WTC11 (cell line): Measurements from ENCODE around the gene PRKCB. TPM values are rescaled to one million over a fixed set of nuclear protein-coding genes. Genes with fewer than 3 reads are reported as not detected.

Experiments
- ATAC-seq: fragments of 200-7000 bp; cut with Tn5 transposase; 2 replicates; pipeline ENCODE4 v1.10.0; 2021; ENCODE audit warnings: mild to moderate bottlenecking, moderate library complexity
- CTCF ChIA-PET: fragments of 300-600 bp; sonication (Branson Sonifier 250); formaldehyde crosslinking; loops from one replicate; lab custom pipeline; 2021; ENCODE audit warnings: antibody characterized with exemption; lab: Charles Lee
- POLR2A ChIA-PET: fragments of 350-600 bp; sonication (Branson Sonifier 250); formaldehyde crosslinking; loops from one replicate; lab custom pipeline; 2021; ENCODE audit warnings: antibody characterized with exemption; lab: Charles Lee
- DNase-seq: peaks from one replicate; pipeline ENCODE4 v3.0.0; 2021; ENCODE audit warnings: low spot score
- H3K27ac Mint-ChIP-seq: 2 replicates; pipeline ENCODE4 v1.8.0; 2021; ENCODE audit warnings: mixed read lengths
- H3K27me3 Mint-ChIP-seq: 2 replicates; pipeline ENCODE4 v1.8.0; 2021; ENCODE audit warnings: low read depth, mild to moderate bottlenecking, moderate library complexity, mixed read lengths
- H3K36me3 Mint-ChIP-seq: 2 replicates; pipeline ENCODE4 v1.8.0; 2021; ENCODE audit warnings: mixed read lengths
- H3K4me1 Mint-ChIP-seq: 2 replicates; pipeline ENCODE4 v1.8.0; 2022; ENCODE audit warnings: mixed read lengths
- H3K4me3 Mint-ChIP-seq: 2 replicates; pipeline ENCODE4 v1.8.0; 2021; ENCODE audit warnings: mild to moderate bottlenecking, moderate library complexity, mixed read lengths
- H3K9me3 Mint-ChIP-seq: 2 replicates; pipeline ENCODE4 v1.8.0; 2021; ENCODE audit warnings: mixed read lengths
- E2F1 ChIP-seq: sonication (generic); formaldehyde crosslinking; IDR thresholded peaks from 2 replicates; pipeline ENCODE4 v1.8.0; 2022; ENCODE audit warnings: mild to moderate bottlenecking, missing genetic modification reagents
- FOXP4 ChIP-seq: sonication (generic); formaldehyde crosslinking; IDR thresholded peaks from 2 replicates; pipeline ENCODE4 v1.8.0; 2022; ENCODE audit warnings: mild to moderate bottlenecking, missing genetic modification reagents
- IRF1 ChIP-seq: sonication (generic); formaldehyde crosslinking; IDR thresholded peaks from 2 replicates; pipeline ENCODE4 v1.8.0; 2023; ENCODE audit warnings: missing genetic modification reagents
- IRF2 ChIP-seq: sonication (generic); formaldehyde crosslinking; IDR thresholded peaks from 2 replicates; pipeline ENCODE4 v1.8.0; 2022; ENCODE audit warnings: low read depth, missing genetic modification reagents, borderline replicate concordance
- NFE2L1 ChIP-seq: sonication (generic); formaldehyde crosslinking; IDR thresholded peaks from 2 replicates; pipeline ENCODE4 v1.8.1; 2023; ENCODE audit warnings: missing genetic modification reagents
- OVOL2 ChIP-seq: fragments of 250-450 bp; sonication (Bioruptor Pico); IDR thresholded peaks from 2 replicates; pipeline ENCODE4 v1.9.0; 2021; ENCODE audit warnings: mild to moderate bottlenecking, borderline replicate concordance
- PREB ChIP-seq: sonication (generic); formaldehyde crosslinking; IDR thresholded peaks from 2 replicates; pipeline ENCODE4 v1.8.1; 2022; ENCODE audit warnings: mild to moderate bottlenecking, missing genetic modification reagents, moderate library complexity, borderline replicate concordance
- SMAD4 ChIP-seq: sonication (generic); formaldehyde crosslinking; IDR thresholded peaks from 2 replicates; pipeline ENCODE4 v1.8.0; 2022; ENCODE audit warnings: mild to moderate bottlenecking, missing genetic modification reagents
- STAT6 ChIP-seq: sonication (generic); formaldehyde crosslinking; conservative IDR thresholded peaks from 2 replicates; pipeline ENCODE4 v1.8.1; 2023; ENCODE audit warnings: mild to moderate bottlenecking, low read depth, missing genetic modification reagents, moderate library complexity
- TEAD4 ChIP-seq: sonication (generic); formaldehyde crosslinking; IDR thresholded peaks from 2 replicates; pipeline ENCODE4 v1.8.0; 2022; ENCODE audit warnings: mild to moderate bottlenecking, missing genetic modification reagents
- ZNF425 ChIP-seq: fragments of 250-450 bp; sonication (Bioruptor Pico); conservative IDR thresholded peaks from 2 replicates; pipeline ENCODE4 v1.9.0; 2021; ENCODE audit warnings: mild to moderate bottlenecking
- ZNF532 ChIP-seq: fragments of 250-450 bp; sonication (Bioruptor Pico); IDR thresholded peaks from 2 replicates; pipeline ENCODE4 v1.9.0; 2021; ENCODE audit warnings: mild to moderate bottlenecking, borderline replicate concordance
- ZNF671 ChIP-seq: fragments of 250-450 bp; sonication (Bioruptor Pico); IDR thresholded peaks from 2 replicates; pipeline ENCODE4 v1.8.0; 2021; ENCODE audit warnings: mild to moderate bottlenecking
- ZSCAN18 ChIP-seq: fragments of 250-450 bp; sonication (Bioruptor Pico); IDR thresholded peaks from 2 replicates; pipeline ENCODE4 v2.1.2; 2022; ENCODE audit warnings: mild to moderate bottlenecking, moderate library complexity
- total RNA-seq: library from RNA; stranded (reverse); gene quantifications from 3 replicates; pipeline ENCODE4 v1.2.3, GENCODE V29; 2021

Gene PRKCB
- total RNA-seq, 1 experiment from 2014 or later = 6.9 TPM

- no peak for DNase-seq
- H3K4me1 Mint-ChIP-seq = peaks cover under 1% of the 10 kb centered on the region
- H3K9me3 Mint-ChIP-seq = no peaks in the 10 kb centered on the region
- peaks cover 8% of the 10 kb centered on the region for H3K27me3 Mint-ChIP-seq
- CTCF ChIA-PET = no interaction called here
- no peaks in the 10 kb centered on the region for H3K36me3 Mint-ChIP-seq
- no peak for ATAC-seq
- TF ChIP-seq PREB = no peak
- TF ChIP-seq NFE2L1 (CRISPR knock-in tag) = no peak
- no peak for TF ChIP-seq FOXP4 (CRISPR knock-in tag)
- TF ChIP-seq ZSCAN18 (CRISPR knock-in tag) = no peak
- TF ChIP-seq OVOL2 = no peak
- TF ChIP-seq IRF2 (CRISPR knock-in tag) = no peak
- no peak for TF ChIP-seq ZNF532 (CRISPR knock-in tag)
- no peak for TF ChIP-seq ZNF425 (CRISPR knock-in tag)
- TF ChIP-seq SMAD4 = no peak
- no peak for TF ChIP-seq ZNF671
- no peak for TF ChIP-seq TEAD4 (CRISPR knock-in tag)
- TF ChIP-seq IRF1 = no peak
- no peak for TF ChIP-seq STAT6 (CRISPR knock-in tag)
- no peak for TF ChIP-seq E2F1
- TF ChIP-seq, all 79 proteins: peak for 0
- no peak overlapping the region for H3K27ac Mint-ChIP-seq
- POLR2A ChIA-PET = no interaction called here
- H3K4me3 Mint-ChIP-seq = no peak overlapping the region
These were observed 106.3 kb downstream of the PRKCB start for GRCh38 chr16:23941963-23942564.
